Central memory CD8-positive, alpha-beta T cell (primary cell): ENCODE data around the gene ARHGAP44.

Source experiments
- ATAC-seq: fragments of 150-1000 bp; cut with Tn5 transposase; replicated peaks from 2 replicates; pipeline ENCODE4 v1.10.0; 2022; ENCODE audit warnings: mild to moderate bottlenecking, moderate FRiP score, moderate number of reproducible peaks; ENCODE audit not compliant: poor library complexity, severe bottlenecking; ENCODE audit errors: extremely low read depth
- DNase-seq, 2 donors: peaks; one replicate each; pipeline ENCODE4 v3.0.0; 2021; ENCODE audit warnings: low spot score in 2 of 2
- H3K27ac Mint-ChIP-seq: one replicate; pipeline ENCODE4 v1.8.0; 2022; ENCODE audit warnings: low read depth, mild to moderate bottlenecking, moderate library complexity, mixed read lengths
- H3K27me3 Mint-ChIP-seq: one replicate; pipeline ENCODE4 v1.8.0; 2022; ENCODE audit warnings: mixed read lengths
- H3K36me3 Mint-ChIP-seq: one replicate; pipeline ENCODE4 v1.8.0; 2022; ENCODE audit warnings: mild to moderate bottlenecking, moderate library complexity, mixed read lengths; ENCODE audit not compliant: insufficient read depth
- H3K4me1 Mint-ChIP-seq: one replicate; pipeline ENCODE4 v1.8.0; 2022; ENCODE audit warnings: mixed read lengths
- H3K4me3 Mint-ChIP-seq: one replicate; pipeline ENCODE4 v1.8.0; 2022; ENCODE audit warnings: mild to moderate bottlenecking, moderate library complexity, mixed read lengths
- H3K9me3 Mint-ChIP-seq: one replicate; pipeline ENCODE4 v1.8.0; 2022; ENCODE audit warnings: mixed read lengths

The ARHGAP44 gene

GRCh38 chr17:12830777-12831247, 41.5 kb downstream of the ARHGAP44 start:
- no peak for ATAC-seq
- H3K4me3 Mint-ChIP-seq: no peak overlapping the region

DNA sequence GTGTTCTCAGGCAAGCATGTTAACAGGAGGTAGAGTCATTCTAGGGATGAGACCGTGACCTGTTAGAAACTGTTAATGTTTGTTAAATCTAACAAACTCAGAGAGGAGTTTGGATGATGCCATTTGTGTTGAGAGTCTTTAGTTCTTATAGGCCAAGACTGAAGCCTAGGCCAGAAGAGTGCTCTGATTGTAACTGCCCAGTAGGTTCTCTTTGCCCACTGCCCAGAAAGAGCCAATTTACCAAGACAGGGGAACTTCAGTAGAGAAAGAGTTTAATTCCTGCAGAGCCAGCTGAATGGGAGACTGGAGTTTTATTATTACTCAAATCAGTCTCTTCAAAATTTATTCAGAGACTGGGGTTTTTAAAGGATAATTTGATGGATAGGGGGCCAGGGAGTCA, 42.5 kb downstream of the ARHGAP44 start:
- Mint-ChIP-seq H3K36me3 (no peaks in the 10 kb centered on the region), H3K9me3 (peaks cover 31% of the 10 kb centered on the region), H3K27me3 (peaks cover 9% of the 10 kb centered on the region), H3K4me1 (no peaks in the 10 kb centered on the region), H3K4me3 (no peak overlapping the region), H3K27ac (no peak overlapping the region)
- DNase-seq (no peak), ATAC-seq (no peak)

More at GRCh38 chr17:12830777-12831247, 41.5 kb downstream of the ARHGAP44 start:
- Mint-ChIP-seq H3K4me1 (no peaks in the 10 kb centered on the region), H3K27ac (no peak overlapping the region), H3K27me3 (peaks cover 5% of the 10 kb centered on the region), H3K9me3 (peaks cover 36% of the 10 kb centered on the region), H3K36me3 (no peaks in the 10 kb centered on the region)
- no peak for DNase-seq

GRCh38 chr17:12839042-12839441, 49.7 kb downstream of the ARHGAP44 start:
- ATAC-seq: no peak
- DNase-seq: no peak
- Mint-ChIP-seq H3K4me1 (no peaks in the 10 kb centered on the region), H3K9me3 (peaks cover 5% of the 10 kb centered on the region), H3K36me3 (no peaks in the 10 kb centered on the region), H3K4me3 (no peak overlapping the region), H3K27ac (no peak overlapping the region), H3K27me3 (peaks cover 16% of the 10 kb centered on the region)

DNA sequence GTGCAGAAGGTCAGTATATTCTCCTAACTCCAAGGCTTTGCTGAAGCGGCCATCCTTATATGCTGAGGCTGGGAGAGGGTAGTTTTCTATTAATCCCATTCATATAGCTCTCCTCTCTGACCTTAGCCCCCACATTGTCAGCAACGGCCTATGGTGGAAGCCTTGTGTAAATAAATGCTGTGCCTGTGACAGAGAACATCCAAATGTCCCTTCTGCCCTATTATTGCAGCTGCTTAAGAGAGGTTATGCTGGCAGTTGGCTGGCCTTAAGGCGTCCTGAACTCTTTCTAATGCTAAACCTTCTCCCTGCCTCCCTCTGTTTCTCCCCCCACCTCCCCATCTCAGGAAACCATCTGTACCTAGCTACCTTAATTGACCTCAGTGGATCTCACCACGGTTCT, 53.6 kb downstream of the ARHGAP44 start:
- peaks cover 7% of the 10 kb centered on the region for H3K27me3 Mint-ChIP-seq
- no peaks in the 10 kb centered on the region for H3K4me1 Mint-ChIP-seq
- ATAC-seq: no peak
- no peak overlapping the region for H3K4me3 Mint-ChIP-seq
- DNase-seq: no peak
- H3K9me3 Mint-ChIP-seq: no peaks in the 10 kb centered on the region
- no peaks in the 10 kb centered on the region for H3K36me3 Mint-ChIP-seq
- H3K27ac Mint-ChIP-seq: no peak overlapping the region

GRCh38 chr17:12850996-12851395, 61.7 kb downstream of the ARHGAP44 start:
- Mint-ChIP-seq H3K4me1 (no peaks in the 10 kb centered on the region), H3K36me3 (peaks cover 2% of the 10 kb centered on the region), H3K4me3 (no peak overlapping the region), H3K9me3 (no peaks in the 10 kb centered on the region), H3K27me3 (no peaks in the 10 kb centered on the region), H3K27ac (no peak overlapping the region)
- ATAC-seq (no peak), DNase-seq (no peak)

DNA sequence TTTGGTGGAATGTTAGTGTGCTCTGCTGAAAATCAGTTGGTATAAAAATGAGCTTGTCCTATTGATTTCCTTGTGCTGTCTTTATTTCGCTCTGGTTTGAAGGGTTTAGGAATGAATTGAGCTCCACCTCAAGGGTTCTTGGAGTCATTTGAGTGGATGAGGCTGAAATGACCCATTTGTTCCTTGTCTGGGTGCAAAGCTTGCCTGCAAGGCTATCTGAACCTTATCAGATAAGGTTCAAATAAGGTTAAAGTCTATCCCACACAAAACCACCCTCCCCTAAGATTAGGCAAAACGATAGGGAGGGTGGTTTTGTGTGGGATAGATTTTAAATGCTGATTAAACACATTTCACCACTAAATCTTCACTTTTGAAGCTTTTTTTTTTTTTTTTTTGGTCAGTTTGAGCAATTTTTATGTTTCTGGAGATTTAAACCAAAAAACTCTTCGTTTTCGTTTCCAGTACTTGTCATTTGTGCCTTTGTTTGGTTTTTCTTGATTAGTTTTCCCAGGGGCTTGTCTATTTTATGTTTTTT, 62.7 kb downstream of the ARHGAP44 start:
- Mint-ChIP-seq H3K4me1 (no peaks in the 10 kb centered on the region), H3K27me3 (no peaks in the 10 kb centered on the region), H3K4me3 (no peak overlapping the region), H3K36me3 (peaks cover 2% of the 10 kb centered on the region), H3K27ac (no peak overlapping the region), H3K9me3 (no peaks in the 10 kb centered on the region)
- no peak for ATAC-seq
- DNase-seq: no peak

DNA sequence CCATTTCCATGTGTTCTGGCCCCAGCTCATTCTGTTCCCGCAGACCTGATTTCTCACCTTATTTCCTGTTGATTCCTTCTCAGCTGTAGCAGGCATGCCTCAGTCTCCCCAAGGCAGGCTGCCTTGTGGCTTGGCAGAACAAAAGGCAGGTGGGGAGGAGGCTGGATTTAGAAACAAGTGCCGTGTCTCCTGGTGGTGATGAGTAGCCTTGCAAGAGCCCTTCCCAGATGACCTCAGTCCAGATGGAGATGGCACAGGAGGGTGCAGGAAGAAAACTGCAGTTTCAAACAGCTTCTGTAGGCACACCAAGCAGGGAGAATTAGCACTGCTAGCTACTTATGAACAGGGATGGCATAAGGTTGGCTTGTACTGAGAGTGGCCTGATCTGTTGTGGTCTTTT, 64.6 kb downstream of the ARHGAP44 start:
- Mint-ChIP-seq H3K4me3 (no peak overlapping the region), H3K36me3 (peaks cover 2% of the 10 kb centered on the region), H3K4me1 (no peaks in the 10 kb centered on the region), H3K9me3 (no peaks in the 10 kb centered on the region), H3K27ac (no peak overlapping the region), H3K27me3 (no peaks in the 10 kb centered on the region)
- DNase-seq (no peak), ATAC-seq (no peak)

DNA sequence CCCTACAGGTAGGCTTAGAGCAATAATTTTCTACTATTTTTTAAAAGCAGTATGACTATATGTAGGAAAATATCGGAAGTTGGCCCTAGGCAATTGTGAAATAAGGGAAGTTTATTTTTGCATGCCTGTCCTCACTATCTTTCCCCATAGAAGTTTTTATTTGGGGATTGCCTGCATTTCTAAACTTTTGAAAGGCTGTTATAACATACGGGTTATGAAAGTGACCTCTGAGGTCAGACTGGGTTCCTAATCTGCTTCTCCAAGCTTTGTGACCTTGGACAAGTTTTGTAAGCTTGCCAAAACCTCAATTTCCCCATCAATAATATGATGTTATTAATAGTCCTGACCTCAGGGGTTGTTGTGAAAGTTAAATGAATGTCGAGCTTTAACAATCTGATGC, 67.1 kb downstream of the ARHGAP44 start:
- Mint-ChIP-seq H3K9me3 (peaks cover 7% of the 10 kb centered on the region), H3K4me1 (no peaks in the 10 kb centered on the region), H3K27me3 (no peaks in the 10 kb centered on the region), H3K36me3 (peaks cover 2% of the 10 kb centered on the region), H3K4me3 (no peak overlapping the region), H3K27ac (no peak overlapping the region)
- ATAC-seq: no peak
- no peak for DNase-seq

DNA sequence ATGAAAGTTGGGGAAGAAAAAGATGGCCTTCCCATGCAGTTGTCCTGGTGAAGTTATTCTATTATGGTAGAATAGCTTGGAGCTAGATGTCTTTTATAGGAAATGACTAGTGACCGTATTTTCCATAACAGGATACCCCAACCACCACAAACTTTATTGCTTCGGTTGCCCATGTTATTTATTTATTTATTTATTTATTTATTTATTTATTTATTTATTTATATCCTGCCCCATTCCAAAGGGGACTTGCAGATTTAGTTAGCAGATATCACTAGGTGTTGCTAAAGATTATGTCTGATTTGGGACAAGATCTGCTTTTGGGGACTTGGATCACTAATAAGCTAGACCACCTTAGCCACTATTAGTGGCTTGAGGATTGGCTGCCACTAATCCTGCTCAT, 68.3 kb downstream of the ARHGAP44 start:
- no peak for ATAC-seq
- Mint-ChIP-seq H3K4me1 (no peaks in the 10 kb centered on the region), H3K27me3 (no peaks in the 10 kb centered on the region), H3K36me3 (peaks cover 2% of the 10 kb centered on the region), H3K27ac (no peak overlapping the region), H3K9me3 (peaks cover 7% of the 10 kb centered on the region), H3K4me3 (no peak overlapping the region)
- no peak for DNase-seq

DNA sequence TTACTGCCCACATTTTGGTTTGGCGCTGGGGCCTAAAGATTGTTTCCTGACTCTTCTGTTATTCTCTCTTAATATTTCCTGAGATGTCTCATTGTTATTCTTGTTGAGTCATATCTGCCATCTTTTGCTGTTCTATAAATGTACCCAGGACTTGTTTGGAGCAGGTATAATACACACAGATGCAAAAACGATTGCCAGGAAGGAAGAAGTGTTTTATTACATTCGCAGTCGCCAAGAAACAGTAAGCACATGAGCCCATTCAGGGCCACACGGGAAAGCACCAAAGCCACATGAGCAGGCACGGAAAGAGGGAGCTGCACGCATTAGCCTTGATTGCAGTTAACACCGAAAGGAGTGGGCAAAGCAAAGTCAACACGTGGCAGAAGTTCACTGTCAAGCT, 70.2 kb downstream of the ARHGAP44 start:
- Mint-ChIP-seq H3K4me1 (no peaks in the 10 kb centered on the region), H3K9me3 (peaks cover 7% of the 10 kb centered on the region), H3K4me3 (no peak overlapping the region), H3K27me3 (peaks cover 5% of the 10 kb centered on the region), H3K27ac (no peak overlapping the region), H3K36me3 (no peaks in the 10 kb centered on the region)
- DNase-seq (no peak), ATAC-seq (no peak)

- Mint-ChIP-seq H3K36me3 (no peaks in the 10 kb centered on the region), H3K9me3 (no peaks in the 10 kb centered on the region), H3K27ac (no peak overlapping the region), H3K27me3 (peaks cover 13% of the 10 kb centered on the region), H3K4me3 (no peak overlapping the region), H3K4me1 (no peaks in the 10 kb centered on the region)
- no peak for ATAC-seq
- DNase-seq: no peak
Measured at GRCh38 chr17:12865769-12866168, 76.5 kb downstream of the ARHGAP44 start.

GRCh38 chr17:12866244-12866643, 76.9 kb downstream of the ARHGAP44 start:
- Mint-ChIP-seq H3K36me3 (no peaks in the 10 kb centered on the region), H3K4me1 (no peaks in the 10 kb centered on the region), H3K9me3 (no peaks in the 10 kb centered on the region), H3K27ac (no peak overlapping the region), H3K4me3 (no peak overlapping the region), H3K27me3 (peaks cover 13% of the 10 kb centered on the region)
- DNase-seq (no peak), ATAC-seq (no peak)

DNA sequence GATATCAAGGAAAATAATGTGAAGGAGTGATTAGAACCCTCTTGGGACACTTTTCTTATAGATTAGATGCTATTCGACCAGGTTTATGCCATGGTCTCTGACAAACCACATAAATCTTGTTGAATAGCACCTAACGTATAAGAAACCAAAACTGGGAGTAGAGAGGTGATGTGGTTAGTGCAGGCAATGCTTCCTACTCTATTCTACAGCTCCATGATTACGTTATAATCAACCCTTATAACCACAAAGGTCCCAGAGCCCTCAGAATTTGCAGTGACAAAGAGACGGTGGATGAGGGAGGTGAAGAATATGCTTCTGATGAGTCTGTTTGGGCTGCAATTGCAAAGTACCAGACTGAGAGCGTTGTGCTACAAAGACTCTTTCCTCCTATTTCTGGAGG, 78.4 kb downstream of the ARHGAP44 start:
- no peaks in the 10 kb centered on the region for H3K36me3 Mint-ChIP-seq
- ATAC-seq: no peak
- no peak for DNase-seq
- no peaks in the 10 kb centered on the region for H3K9me3 Mint-ChIP-seq
- no peak overlapping the region for H3K4me3 Mint-ChIP-seq
- H3K27me3 Mint-ChIP-seq: peaks cover 13% of the 10 kb centered on the region
- H3K27ac Mint-ChIP-seq: no peak overlapping the region
- no peaks in the 10 kb centered on the region for H3K4me1 Mint-ChIP-seq
